ENCODE results near the gene NUDT4.
"Not testable (repeated sequence)": the region's sequence is repeated elsewhere in the genome, so short reads cannot be mapped to it uniquely, and the experiment has no call there.

The NUDT4 gene

DNA sequence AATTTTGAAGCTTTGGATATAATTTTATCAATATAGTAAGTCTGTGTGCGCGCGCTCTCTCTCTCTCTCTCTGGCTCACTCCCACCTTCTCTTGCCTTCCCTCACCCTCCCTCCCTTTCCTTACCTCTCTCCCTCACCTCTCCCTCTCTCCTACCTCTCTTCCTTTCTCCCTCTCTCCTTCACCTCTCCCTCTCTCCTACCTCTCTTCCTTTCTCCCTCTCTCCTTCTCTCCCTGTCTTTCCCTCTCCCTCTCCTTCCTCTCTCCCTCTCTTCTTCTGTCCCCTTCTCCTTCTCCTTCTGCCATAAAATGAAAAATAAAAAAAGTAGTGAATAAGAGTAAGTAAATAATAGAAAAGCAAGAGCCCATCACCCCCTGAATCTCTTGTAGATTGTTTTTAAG, 9.0 kb upstream of the NUDT4 start:
- DNase-seq: no peak

DNA sequence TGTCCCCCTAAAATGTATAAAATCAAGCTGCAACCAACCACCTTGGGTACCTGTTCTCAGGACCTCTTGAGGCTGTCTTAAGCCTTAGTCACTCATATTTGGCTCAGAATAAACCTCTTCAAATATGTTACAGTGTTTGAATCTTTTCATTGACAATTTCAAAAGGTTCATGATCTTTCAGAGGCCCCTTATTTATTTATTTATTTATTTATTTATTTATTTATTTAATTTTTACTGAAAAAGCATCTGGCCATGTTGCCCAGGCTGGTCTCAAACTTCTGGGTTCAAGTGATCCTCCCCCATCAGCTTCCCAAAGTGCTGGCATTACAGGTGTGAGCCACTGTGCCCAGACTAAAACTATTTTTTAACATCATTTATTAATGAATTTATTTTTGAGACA, 8.2 kb upstream of the NUDT4 start:
- DNase-seq: no peak

DNA sequence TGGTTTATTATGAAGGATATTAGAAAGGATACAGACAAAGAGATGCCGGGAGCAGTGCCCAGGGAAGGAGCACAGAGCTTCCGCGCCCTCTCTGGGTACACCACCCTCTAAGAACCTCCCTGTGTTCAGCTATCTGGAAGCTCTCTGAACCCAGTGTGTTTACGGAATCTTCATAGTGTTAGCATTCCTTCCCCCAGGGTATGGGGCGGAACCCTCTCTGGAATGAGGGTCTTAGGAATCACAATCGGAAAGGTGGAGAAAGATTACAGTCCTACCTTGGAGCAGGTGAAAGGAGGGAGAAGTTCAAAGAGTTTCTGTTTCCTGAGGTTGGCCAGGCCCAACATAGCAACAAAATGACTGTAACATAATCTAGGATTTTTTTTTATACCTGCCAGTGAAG, 6.8 kb upstream of the NUDT4 start:
- no peak for DNase-seq

DNA sequence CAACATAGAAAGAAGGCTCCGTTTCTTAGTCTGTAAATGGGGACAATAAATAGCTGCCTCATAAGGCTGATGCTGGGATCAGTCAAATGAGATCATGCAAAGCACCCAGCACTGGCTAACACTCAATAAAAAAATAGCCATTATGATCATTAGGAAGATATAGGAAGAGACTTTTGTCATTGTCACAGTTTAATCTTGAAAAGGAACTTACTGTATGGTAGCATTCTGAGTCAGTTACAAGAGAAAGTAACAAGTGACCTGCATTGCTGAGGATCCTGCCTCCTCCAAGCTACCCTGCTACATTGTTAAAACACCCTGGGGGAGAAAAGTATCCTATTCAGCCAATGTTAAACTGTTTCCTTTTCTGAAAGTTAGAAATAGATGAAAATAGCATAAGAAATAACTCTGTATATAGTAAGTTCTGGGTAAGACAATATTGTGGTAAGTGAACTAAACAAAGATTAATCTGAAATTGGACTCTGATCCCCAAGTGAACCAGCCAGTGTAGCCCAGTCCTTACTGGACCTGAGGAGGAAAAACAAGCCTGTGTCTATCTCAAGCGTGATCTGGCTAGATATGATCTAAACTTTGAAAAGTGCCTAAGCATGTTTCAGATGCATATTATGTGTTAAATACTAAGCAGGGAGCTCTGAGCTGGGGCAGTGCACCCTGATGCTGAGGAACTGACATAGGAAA, 3.6 kb upstream of the NUDT4 start:
- no peak for DNase-seq

DNA sequence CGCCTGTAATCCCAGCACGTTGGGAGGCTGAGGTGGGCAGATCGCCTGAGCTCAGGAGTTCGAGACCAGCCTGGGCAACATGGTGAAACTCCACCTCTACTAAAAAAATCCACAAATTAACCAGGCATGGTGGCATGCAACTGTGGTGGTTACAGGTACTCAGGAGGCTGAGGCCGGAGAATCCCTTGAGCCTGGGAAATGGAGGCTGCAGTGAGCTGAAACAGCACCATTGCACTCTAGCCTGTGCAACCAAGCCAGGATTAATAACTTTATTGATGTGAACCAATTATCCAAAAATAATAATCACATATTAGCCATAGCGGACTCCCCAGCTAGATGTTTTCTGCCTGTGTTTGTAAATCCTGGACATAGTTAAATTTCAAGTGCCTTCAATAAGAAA, 1.8 kb upstream of the NUDT4 start:
- DNase-seq: no peak

DNA sequence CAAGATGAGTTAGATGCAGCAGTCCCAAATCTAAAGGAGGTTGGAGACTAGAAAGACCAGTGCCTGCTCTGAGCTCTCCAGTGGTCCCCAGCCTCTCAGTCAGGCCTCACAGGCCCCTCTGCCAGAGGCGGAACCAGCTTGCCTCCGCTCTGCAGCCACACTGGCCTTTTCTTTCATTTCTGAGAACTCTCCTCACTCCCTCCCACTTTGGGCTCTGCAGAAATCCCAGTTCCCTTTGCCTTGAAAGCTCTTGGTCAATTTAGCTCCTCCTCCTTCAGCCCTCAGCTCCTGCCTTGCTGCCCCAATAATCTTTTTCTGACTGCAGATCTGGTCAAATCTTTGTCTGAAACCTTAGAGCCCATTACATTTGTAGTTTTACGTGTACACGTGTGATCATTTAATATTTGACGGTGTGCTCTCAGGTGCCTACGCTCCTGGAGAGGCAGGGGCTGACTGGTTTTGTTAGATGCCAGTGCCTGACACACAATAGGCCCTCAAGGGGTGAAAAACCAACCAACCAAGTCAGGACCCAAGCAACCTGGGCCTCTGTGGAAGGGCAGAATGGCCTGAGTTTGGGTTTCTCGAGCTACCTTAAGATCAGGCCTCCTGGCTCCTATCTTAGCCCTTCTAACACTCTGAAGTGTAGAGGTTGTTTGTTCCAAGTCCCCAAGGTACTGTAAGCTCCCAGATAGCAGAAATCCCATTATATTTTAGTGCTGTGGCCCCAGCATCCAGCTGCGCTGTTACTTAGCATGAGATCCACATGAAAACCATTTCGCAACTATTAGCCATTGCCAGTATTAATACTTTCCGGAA, 1.1 kb upstream of the NUDT4 start:
- DNase-seq: no peak

DNA sequence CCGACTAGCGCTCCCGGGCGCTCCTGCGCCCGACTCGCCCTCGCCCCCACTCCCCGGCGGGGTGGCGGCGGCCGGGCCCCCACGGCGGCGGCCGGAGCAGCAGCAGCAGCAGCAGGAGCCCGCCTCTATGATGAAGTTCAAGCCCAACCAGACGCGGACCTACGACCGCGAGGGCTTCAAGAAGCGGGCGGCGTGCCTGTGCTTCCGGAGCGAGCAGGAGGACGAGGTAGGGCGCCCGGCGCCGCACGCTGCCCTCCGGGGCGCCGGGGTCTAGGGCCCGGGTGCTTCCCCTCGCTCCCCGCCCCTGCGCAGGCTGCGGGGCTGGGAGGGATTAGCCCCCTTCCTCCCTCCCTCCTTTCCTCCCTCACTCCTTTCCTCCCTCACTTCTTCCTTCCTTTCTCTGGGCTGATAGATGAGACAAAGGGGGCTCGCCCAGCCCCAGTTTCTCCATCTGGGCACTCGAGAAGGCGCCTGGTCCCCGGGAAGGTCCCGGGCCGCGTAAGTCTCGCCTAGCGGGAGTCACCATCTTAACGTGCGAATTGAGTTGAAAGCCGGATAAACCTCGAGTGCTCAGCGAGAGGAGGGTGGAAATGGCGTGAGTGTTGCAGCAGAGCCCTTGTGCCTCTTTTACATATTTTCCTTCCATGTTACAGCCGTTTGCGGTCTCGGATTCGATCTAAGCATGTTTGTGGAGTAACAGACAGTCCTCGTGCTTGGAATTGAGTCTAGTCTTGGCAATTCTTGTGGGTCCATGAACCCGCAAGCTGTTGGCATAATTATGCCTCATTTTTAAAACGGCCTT, 672 bp downstream of the NUDT4 start:
- DNase-seq: peak; percentile 37

DNA sequence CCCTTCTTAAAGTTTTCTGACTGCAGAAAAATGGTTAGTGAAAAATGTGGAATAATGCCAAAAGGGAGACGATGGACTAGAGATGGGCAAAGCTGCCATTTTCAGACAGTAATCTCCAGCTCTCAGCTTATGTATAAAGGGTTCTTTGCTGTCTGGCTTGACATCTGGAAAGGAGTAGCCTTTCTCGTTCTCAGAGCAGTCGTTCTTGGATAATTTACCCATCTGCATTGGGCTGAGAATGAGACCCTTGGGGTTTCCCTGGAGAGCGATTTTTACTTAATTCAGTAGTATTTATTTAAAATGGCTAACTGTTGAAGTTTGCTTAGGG, 1.2 kb downstream of the NUDT4 start:
- no peak for DNase-seq

DNA sequence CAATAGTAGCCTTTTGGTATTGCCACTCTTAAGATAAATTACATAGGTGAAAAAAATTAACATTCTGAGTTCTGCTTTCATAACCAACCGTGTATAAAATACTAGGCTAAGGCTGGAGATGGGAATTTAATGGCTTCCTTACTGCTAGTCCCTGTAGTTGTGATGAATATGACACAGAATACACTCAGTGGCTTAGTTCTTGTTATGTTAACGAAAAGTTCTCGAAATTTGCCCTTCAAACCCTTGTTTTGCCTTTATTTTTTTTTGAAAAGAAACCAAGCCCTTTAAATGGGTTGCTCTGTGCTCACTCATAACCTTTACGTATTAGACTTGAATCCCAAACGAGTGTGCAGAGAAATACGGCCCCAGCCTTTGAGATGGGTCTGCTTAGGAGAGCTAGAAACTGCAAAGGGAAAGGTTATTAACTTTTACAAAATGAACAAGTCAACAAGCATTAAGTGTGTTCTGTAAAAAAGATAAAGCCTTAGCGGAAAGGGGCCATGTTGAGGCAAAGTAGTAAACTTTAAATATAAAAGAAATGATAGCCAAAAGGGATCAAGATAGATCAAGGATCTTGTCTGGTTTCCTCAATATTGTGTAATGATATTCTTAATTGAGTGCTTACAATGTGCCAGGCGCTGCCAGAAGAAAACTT, 1.7 kb downstream of the NUDT4 start:
- no peak for DNase-seq

DNA sequence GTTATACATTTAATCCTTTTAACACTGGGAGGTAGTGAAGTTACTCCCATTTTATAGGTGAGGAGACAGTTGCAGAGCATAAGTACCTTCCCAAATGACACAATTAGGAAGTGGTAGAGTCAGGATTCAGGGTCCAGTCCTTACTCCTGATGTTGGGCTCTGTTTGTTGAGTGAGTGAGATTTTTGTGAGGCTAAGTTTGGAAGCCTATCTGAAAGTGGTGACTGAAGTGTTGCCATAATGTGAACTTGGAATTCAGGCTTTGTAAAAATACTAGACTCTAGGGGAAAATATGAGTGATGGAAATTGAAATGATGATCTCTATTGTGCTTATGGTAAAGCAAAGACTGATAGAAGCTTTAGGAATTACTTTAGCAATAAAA, 2.2 kb downstream of the NUDT4 start:
- no peak for DNase-seq

DNA sequence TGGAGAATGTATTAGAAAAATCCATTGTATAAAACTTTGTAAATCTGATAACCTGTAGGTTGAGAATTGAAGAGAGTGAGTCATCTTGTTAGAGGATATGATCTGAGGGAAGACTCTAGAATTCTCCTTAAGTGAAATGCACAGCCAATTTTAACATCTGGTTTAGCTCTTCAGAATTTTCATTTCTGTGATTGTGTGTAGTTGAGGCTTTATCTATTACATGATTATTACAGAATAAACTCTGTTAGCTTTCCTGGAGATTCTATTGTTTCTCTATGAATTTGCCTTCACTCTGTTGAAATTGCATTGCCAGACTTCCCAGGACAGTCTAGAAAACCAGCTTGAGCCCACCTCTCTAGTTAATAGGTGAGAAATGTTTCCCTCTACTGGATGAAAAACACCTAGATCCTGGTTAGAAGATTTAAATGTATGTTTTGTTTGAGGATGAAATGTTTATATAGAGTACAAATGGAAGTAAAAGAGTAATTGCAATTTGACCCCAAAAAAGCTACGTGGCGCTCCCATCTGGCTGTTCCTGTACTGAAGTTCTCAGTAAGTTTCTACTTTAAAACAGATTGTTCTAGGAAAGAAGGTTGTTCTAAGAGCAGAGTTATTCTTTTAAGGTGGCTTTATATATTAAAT, 2.9 kb downstream of the NUDT4 start:
- DNase-seq: no peak

DNA sequence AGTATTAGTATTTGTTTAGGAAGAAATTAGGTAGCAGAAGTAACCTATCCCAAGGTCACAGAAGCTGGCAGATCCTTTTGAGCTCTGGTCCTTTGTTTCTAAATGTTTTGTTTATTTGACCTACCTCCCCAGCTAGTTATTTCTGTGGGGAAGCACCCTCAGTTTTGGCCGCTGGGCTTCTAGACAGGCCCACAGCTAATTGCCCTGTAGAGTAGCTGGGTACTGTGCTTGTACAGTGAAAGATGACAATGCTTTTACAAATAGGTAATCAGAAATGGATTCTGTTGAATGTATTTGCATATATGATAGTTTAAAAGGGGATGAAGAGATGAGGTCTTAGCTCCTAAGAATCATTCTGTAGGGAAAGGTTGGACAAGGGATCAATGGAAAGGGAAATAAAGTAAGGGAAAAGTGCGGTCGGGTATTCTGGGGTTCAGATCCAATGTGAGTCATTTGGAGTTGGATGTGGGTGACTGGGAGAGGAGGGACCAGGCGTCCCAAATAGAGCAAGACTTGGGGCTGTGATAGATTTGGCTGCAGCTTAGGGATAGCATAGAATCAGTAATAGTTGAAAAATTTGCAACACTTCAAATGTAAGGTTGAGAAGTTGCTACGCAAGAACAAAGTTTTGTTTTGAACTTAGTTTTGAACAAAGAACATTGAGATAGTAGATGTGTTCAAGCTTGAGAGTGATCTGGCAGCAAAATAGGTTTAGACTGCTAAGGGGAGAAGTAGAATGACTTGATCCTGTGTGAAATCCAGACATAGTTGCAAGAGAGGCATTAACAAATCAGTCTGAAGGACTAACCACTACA, 3.6 kb downstream of the NUDT4 start:
- DNase-seq: no peak

DNA sequence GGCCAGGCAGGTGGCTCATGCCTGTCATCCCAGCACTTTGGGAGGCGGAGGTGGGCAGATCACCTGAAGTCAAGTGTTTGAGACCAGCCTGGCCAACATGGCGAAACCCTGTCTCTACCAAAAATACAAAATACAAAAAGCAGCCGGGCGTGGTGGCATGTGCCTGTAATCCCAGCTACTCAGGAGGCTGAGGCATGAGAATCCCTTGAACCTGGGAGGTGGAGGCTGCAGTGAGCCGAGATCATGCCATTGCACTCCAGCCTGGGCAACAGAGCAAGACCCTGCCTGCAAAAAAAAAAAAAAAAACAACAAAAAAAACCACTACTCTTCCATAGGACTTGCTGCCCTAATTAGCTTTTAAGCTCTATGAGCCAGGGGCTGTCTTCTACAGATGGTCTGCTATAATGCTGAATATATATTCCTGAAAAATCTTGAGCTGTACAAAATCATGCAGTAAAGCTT, 4.3 kb downstream of the NUDT4 start:
- DNase-seq: not testable (repeated sequence)

DNA sequence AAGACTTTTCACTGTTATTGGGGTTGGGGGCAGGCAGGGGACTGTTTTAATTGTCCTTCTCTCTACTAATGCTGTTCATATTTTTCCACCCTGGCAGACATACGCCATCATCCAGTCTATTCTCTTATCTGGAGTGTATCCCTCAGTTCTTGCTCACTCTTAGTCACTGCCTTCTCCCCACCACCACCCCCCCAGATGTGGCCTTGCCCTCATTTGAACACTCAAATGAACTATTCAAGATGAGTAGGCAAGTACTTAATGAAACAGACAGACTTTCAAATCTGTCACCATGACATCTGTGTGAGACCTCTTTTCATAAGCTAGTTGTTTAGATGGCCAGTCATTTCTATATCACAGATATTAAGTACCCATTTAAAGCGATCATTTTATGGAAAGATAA, 10.1 kb downstream of the NUDT4 start:
- peak; percentile 62 for DNase-seq

DNA sequence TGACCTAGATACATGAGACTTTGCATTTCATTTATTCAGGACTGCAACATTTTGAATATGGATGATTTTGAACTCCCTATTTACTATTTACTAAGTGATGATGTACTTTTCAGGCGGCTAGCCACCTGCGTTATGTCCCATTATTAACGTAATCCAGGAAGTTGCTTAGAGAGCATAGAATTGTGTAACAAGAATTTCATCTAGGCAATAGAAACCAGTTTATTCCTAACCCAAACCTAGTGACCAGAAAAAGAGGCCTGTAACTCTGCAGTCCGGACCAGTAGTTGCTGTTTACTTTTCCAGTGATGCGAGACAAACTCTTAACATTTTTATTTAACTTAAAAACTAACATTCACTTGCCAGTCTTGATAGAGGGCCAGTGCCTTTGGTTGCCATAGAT, 12.3 kb downstream of the NUDT4 start:
- DNase-seq: no peak

DNA sequence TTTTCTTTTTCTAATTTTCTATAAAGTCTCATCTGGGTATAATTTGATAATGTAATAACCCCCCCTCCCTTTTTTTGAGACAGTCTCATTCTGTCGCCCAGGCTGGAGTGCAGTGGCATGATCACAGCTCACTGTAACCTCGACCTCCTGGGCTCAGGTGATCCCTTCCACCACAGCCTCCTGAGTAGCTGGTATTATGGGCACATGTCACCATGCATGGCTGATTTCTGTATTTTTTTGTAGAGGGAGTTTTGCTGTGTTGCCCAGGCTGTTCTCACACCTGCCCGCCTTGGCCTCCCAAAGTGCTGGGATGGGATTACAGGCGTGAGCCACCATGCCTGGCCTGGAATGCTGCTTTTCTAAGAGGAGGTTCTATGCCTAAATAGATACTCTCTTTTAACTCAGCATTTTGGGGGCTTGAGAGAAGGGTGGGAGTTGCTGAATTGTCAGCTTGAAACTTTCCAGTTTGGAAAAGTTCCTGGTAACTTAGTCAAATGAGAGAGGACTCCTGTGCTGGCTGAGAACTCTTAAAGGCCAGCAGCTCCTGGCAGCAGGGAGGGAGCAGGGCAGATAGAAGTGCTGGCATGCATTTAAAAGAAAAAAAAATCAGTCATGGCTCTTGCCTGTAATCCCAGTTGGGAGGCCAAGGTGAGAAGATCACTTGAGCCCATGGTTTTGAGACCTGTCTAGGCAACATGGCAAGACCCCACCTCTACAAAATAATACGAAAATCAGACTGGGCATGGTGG, 13.0 kb downstream of the NUDT4 start:
- no peak for DNase-seq

DNA sequence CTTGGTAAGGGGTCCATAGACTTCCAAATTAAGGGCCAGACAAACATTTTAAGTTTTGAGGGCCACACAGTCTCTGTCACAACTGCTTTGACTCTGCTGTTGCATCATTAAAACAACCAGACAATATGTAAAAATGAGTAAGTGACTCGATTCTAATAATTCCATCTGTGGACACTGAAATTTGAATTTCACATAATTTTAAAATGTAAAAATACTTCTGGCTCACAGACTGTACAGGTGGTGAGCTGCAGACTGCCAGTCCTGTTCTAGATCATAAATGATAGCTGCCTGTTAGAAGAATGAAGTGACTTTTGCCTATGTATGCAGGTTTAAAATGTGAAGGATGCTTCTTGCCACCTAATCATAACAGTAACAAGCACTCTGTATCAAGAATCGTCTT, 15.7 kb downstream of the NUDT4 start:
- DNase-seq: no peak

DNA sequence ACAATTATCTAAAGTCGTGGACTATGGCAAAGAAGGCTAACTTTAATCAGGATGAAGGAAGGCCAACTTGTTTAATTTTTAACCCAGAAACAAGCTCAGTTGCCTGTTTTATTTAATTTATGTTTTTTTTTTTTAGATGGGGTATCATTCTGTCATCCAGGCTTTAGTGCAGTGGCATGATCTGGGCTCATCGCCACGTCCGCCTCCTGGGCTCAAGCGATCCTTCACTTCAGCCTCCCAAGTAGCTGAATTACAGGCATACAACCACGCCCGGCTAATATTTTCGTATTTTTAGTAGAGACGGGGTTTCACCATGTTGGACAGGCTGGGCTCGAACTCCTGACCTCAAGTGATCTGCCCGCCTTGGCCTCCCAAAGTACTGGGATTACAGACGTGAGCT, 19.7 kb downstream of the NUDT4 start:
- no peak for DNase-seq

DNA sequence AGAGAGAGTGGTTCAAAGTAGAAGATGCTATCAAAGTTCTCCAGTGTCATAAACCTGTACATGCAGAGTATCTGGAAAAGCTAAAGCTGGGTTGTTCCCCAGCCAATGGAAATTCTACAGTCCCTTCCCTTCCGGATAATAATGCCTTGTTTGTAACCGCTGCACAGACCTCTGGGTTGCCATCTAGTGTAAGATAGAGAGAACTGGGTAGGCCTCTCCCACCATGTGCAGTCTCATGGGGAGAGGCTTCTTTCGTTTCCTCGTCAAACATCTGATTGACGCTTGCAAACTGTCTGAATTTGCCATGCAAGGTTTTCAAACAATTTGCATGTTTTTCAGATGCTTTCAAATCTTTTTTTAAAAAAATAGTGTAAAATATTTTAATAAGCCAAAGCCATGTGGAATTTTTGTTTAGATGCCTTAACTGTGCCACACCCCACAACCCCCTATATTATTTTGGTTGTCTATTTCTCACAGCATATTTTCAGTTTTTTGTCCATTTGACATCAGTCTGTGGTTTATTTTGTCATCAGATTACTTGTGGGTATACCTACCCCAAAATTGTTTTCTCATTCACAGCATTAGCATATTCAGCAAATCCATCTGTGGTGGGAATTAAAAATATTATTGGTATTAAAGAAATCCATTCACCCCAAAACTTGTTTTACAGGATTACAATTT, 21.6 kb downstream of the NUDT4 start:
- not testable (repeated sequence) for DNase-seq

Measured in NCI-H226 (cell line).